ENCODE data around the gene NTF3.

NTF3 gene

DNA sequence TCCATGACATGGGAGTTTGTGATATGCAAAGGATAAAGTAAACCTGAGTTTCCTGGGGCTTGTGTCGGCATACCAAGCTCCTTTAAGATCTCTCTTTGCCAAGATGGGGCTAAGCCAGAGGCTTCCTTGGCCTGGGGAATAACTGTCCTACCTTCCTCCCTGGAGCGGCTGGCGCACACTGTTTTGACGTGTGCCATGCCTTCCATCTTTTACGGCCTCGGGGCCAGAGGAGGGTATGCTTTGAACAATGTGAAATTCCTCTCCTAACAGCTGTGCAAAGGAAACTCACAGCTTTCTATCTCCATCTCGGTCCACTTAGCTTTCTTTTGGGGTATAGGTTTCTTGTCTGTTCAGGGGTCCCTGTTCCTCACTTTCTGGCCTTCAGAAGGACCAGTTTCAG, 55.2 kb downstream of the NTF3 start:
- Histone ChIP-seq H3K4me1 (ENCODE audit: control insufficient read depth, insufficient read depth, low read length) (peaks cover 35% of the 10 kb centered on the region), H3K9ac (ENCODE audit: low read length in 2 of 2) (no peak overlapping the region), H3K36me3 (ENCODE audit: control insufficient read depth in 2 of 2, insufficient read depth in 2 of 2, low read length in 2 of 2) (no peaks in the 10 kb centered on the region), H3K4me3 (ENCODE audit: low read length in 2 of 2) (no peak overlapping the region), H3K27me3 (ENCODE audit: control insufficient read depth in 1 of 2, insufficient read depth in 2 of 2, low read length in 2 of 2) (no peaks in the 10 kb centered on the region), H3K27ac (ENCODE audit: low read length) (no peak overlapping the region), H3K9me3 (ENCODE audit: control insufficient read depth in 2 of 2, low read length in 2 of 2) (no peaks in the 10 kb centered on the region)

DNA sequence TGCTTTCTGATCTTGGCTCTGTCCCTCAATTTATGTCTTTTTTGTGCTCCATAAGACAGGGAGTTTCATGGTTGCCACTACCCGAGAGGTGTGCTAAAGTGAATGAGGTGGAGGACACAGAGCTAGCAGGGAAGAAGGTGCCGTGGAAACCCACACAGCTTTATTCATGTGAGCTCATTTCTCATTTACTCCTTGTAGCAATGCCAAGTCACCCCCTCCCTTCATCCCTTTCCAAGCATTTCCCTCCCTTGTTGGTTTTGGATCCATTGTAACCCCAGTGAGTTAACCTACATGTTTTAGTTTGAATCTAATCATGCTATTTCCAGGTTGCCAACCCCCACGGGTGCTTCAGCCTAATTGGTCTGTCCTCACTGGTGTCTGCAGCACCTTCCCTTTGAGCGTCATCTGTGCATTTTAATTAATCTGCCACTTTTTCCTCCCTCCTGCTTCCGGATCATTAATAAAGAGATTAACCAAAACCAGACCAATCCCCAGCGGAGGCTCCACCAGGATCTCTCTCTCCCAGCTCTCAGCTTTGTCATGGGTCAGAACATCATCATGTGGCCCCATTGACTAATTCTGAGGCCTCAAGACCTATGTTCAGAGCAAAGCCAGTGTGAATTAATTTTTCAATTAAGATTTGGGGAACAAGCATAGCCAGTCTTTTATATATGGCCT, 56.2 kb downstream of the NTF3 start:
- H3K4me1 ChIP-seq (ENCODE audit: control insufficient read depth, insufficient read depth, low read length): peaks cover 35% of the 10 kb centered on the region
- H3K27ac ChIP-seq (ENCODE audit: low read length): no peak overlapping the region
- H3K4me3 ChIP-seq (ENCODE audit: low read length in 2 of 2): no peak overlapping the region

DNA sequence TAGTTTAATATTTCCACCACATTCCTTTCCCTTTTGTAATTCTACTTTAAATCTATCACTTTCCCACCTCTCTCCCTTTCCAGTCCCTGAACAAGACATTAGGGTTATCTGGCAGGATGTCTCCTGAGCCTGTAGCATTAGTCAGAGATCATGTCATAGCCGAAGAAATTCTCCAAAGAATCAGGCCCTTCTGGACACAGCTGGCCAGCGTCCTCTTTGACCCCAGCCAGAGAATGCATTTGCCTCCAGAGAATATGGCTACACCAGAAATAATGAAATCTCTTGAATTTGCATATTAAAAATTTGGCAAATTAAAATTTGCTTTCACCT, 56.7 kb downstream of the NTF3 start:
- Histone ChIP-seq H3K27me3 (ENCODE audit: control insufficient read depth in 1 of 2, insufficient read depth in 2 of 2, low read length in 2 of 2) (no peaks in the 10 kb centered on the region), H3K9ac (ENCODE audit: low read length in 2 of 2) (no peak overlapping the region), H3K4me3 (ENCODE audit: low read length in 2 of 2) (no peak overlapping the region), H3K27ac (ENCODE audit: low read length) (no peak overlapping the region), H3K9me3 (ENCODE audit: control insufficient read depth in 2 of 2, low read length in 2 of 2) (no peaks in the 10 kb centered on the region), H3K36me3 (ENCODE audit: control insufficient read depth in 2 of 2, insufficient read depth in 2 of 2, low read length in 2 of 2) (no peaks in the 10 kb centered on the region), H3K4me1 (ENCODE audit: control insufficient read depth, insufficient read depth, low read length) (peaks cover 35% of the 10 kb centered on the region)

More for the DNA sequence above, 56.2 kb downstream of the NTF3 start:
- no peaks in the 10 kb centered on the region for H3K27me3 ChIP-seq (ENCODE audit: control insufficient read depth in 1 of 2, insufficient read depth in 2 of 2, low read length in 2 of 2)
- H3K9me3 ChIP-seq (ENCODE audit: control insufficient read depth in 2 of 2, low read length in 2 of 2): no peaks in the 10 kb centered on the region
- H3K36me3 ChIP-seq (ENCODE audit: control insufficient read depth in 2 of 2, insufficient read depth in 2 of 2, low read length in 2 of 2): no peaks in the 10 kb centered on the region
- H3K9ac ChIP-seq (ENCODE audit: low read length in 2 of 2): no peak overlapping the region

DNA sequence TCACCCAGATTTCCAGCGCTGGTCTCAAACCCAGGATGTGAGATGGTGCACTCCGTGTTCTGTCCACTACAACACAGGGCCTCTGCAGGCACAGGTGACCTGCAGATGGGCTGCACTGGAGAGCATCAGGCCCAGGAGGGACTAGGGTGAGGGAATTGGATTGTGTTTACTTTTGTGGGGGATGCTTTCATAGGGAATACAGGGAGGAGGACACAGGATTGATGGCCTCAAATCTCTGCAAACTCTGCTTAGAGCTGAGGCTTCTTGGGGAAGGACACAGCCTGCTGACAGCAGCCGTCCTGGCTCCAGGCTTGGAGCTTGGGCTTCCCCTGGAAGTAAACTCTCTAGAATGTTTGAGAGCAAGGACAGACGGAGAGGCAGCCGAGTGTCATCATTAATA, 57.1 kb downstream of the NTF3 start:
- H3K4me3 ChIP-seq (ENCODE audit: low read length in 2 of 2): no peak overlapping the region
- no peak overlapping the region for H3K27ac ChIP-seq (ENCODE audit: low read length)

DNA sequence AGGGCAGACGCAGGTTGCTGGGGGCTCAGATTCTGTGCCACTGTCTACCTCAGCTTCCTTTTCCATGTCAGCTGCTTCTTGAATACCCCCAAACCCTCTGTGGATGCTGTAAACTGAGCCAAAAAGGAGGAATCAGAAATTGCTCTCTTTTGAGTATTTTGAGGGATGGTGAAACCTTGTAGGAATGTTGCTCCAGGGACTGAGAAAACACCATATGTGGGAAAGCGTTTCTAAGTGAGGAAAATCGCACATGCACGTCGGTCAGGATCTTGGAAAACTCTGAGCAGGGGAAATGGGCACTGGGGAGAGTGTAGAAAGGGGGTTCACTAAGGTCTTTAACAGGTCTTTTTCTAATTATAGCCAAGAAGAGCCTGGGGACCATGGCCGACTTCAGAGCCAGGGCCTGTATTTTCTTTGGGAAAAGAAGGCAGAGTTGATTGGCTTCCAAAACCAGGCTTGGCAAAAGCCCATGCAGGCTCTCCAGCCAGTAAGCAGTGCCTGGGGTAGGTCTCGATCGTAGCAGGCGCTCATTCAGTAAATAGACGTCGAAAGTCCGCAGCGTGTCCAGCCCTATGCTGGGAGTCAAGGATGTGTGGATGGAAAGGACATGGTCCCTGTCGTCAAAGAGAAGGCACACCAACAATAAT, 58.0 kb downstream of the NTF3 start:
- H3K27me3 ChIP-seq (ENCODE audit: control insufficient read depth in 1 of 2, insufficient read depth in 2 of 2, low read length in 2 of 2): no peaks in the 10 kb centered on the region
- no peaks in the 10 kb centered on the region for H3K9me3 ChIP-seq (ENCODE audit: control insufficient read depth in 2 of 2, low read length in 2 of 2)
- no peak overlapping the region for H3K27ac ChIP-seq (ENCODE audit: low read length)
- H3K4me3 ChIP-seq (ENCODE audit: low read length in 2 of 2): no peak overlapping the region
- no peak overlapping the region for H3K9ac ChIP-seq (ENCODE audit: low read length in 2 of 2)
- H3K4me1 ChIP-seq (ENCODE audit: control insufficient read depth, insufficient read depth, low read length): peaks cover 31% of the 10 kb centered on the region
- H3K36me3 ChIP-seq (ENCODE audit: control insufficient read depth in 2 of 2, insufficient read depth in 2 of 2, low read length in 2 of 2): no peaks in the 10 kb centered on the region

More for the DNA sequence above, 57.1 kb downstream of the NTF3 start:
- Histone ChIP-seq H3K9me3 (ENCODE audit: control insufficient read depth in 2 of 2, low read length in 2 of 2) (no peaks in the 10 kb centered on the region), H3K27me3 (ENCODE audit: control insufficient read depth in 1 of 2, insufficient read depth in 2 of 2, low read length in 2 of 2) (no peaks in the 10 kb centered on the region), H3K9ac (ENCODE audit: low read length in 2 of 2) (no peak overlapping the region), H3K36me3 (ENCODE audit: control insufficient read depth in 2 of 2, insufficient read depth in 2 of 2, low read length in 2 of 2) (no peaks in the 10 kb centered on the region), H3K4me1 (ENCODE audit: control insufficient read depth, insufficient read depth, low read length) (peaks cover 32% of the 10 kb centered on the region)

DNA sequence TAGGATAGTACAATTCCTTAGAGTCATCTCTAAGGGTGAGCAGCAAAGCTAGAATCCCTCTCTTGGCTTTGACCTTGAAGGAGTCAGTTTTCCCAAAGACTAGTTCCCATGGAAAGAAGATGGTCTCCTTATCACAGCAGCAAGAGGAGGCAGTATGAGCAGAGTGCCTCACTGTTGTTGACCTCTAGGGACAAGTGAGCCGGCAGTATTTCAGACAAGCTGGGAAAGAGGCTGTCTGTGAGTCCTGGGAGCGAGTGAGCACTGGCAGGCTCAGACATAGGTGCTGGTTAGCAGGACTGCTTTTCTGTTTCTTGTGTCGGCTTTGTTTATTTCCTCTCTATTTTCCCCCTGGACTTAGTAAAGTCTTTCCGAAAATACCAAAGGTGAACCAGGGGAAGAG, 60.7 kb downstream of the NTF3 start:
- Histone ChIP-seq H3K27ac (ENCODE audit: low read length) (no peak overlapping the region), H3K4me1 (ENCODE audit: control insufficient read depth, insufficient read depth, low read length) (peaks cover 19% of the 10 kb centered on the region), H3K36me3 (ENCODE audit: control insufficient read depth in 2 of 2, insufficient read depth in 2 of 2, low read length in 2 of 2) (no peaks in the 10 kb centered on the region)

DNA sequence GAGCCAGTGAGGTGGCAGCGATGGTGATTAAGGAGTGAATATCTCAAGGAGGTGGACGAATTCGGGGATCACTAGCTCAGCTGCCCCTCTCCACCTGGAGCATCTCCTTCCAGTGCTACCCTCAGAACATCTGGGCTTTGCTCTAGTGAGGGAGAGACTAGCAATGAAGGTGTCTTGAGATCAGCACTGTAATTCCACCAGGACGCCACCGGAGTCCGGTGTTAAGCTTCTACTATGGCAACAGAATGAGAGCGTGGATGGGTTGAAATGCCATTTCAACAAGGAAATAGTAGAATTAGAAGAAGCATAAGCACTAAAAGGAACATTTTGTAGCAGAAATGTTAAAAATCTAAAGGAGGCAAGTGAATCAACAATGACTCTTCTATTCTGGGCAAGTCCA, 61.1 kb downstream of the NTF3 start:
- Histone ChIP-seq H3K27ac (ENCODE audit: low read length) (no peak overlapping the region), H3K9me3 (ENCODE audit: control insufficient read depth in 2 of 2, low read length in 2 of 2) (no peaks in the 10 kb centered on the region), H3K9ac (ENCODE audit: low read length in 2 of 2) (no peak overlapping the region), H3K4me1 (ENCODE audit: control insufficient read depth, insufficient read depth, low read length) (peaks cover 19% of the 10 kb centered on the region), H3K27me3 (ENCODE audit: control insufficient read depth in 1 of 2, insufficient read depth in 2 of 2, low read length in 2 of 2) (peaks cover 0 to 3% of the 10 kb centered on the region in 2 donors), H3K4me3 (ENCODE audit: low read length in 2 of 2) (no peak overlapping the region), H3K36me3 (ENCODE audit: control insufficient read depth in 2 of 2, insufficient read depth in 2 of 2, low read length in 2 of 2) (no peaks in the 10 kb centered on the region)

More for the DNA sequence above, 60.7 kb downstream of the NTF3 start:
- H3K4me3 ChIP-seq (ENCODE audit: low read length in 2 of 2): no peak overlapping the region
- H3K9ac ChIP-seq (ENCODE audit: low read length in 2 of 2): no peak overlapping the region
- H3K9me3 ChIP-seq (ENCODE audit: control insufficient read depth in 2 of 2, low read length in 2 of 2): no peaks in the 10 kb centered on the region
- H3K27me3 ChIP-seq (ENCODE audit: control insufficient read depth in 1 of 2, insufficient read depth in 2 of 2, low read length in 2 of 2): peaks cover 0 to 3% of the 10 kb centered on the region in 2 donors

DNA sequence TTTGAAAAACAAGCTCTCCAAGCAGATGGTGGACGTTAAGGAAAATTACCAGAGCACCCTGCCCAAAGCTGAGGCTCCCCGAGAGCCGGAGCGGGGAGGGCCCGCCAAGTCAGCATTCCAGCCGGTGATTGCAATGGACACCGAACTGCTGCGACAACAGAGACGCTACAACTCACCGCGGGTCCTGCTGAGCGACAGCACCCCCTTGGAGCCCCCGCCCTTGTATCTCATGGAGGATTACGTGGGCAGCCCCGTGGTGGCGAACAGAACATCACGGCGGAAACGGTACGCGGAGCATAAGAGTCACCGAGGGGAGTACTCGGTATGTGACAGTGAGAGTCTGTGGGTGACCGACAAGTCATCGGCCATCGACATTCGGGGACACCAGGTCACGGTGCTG, 62.4 kb downstream of the NTF3 start:
- Histone ChIP-seq H3K36me3 (ENCODE audit: control insufficient read depth in 2 of 2, insufficient read depth in 2 of 2, low read length in 2 of 2) (no peaks in the 10 kb centered on the region), H3K4me3 (ENCODE audit: low read length in 2 of 2) (no peak overlapping the region), H3K9me3 (ENCODE audit: control insufficient read depth in 2 of 2, low read length in 2 of 2) (no peaks in the 10 kb centered on the region), H3K27ac (ENCODE audit: low read length) (no peak overlapping the region), H3K9ac (ENCODE audit: low read length in 2 of 2) (no peak overlapping the region), H3K4me1 (ENCODE audit: control insufficient read depth, insufficient read depth, low read length) (peaks cover 17% of the 10 kb centered on the region), H3K27me3 (ENCODE audit: control insufficient read depth in 1 of 2, insufficient read depth in 2 of 2, low read length in 2 of 2) (peaks cover 0 to 3% of the 10 kb centered on the region in 2 donors)

DNA sequence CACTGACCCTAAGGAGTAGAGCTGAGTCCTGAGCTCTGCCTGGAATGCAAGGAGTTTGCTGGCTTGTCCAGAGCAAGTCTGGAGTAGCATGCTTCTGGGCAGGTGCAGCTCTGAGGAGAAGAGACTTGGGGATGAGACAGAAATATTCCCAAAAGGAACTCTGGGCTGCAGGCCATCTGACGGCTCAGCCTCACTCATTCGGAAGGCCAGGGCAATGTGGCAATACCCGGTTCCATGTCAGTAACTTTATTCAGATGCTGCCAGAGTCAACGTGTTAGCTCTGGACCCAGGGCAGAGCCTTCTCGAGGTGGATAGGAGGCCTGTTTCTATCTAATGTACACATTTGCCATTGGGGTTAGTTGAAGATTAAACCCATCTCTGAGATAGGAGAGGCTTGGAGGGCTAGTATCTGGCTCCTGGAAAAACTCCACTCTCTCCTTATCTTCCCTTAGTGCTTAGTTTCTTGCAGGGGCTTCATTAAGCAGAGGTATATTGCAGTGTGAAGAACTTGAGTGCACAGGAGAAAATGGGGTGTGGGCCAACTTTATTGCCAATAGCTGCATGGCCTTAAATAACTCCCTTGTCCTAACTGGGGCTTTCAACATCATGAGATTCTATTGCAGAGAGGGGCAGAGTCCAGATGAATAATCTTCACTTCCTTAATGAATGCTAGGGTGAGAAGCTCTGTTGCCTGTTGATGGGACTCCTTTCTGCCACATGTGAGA, 65.6 kb downstream of the NTF3 start:
- Histone ChIP-seq H3K9me3 (ENCODE audit: control insufficient read depth in 2 of 2, low read length in 2 of 2) (no peaks in the 10 kb centered on the region), H3K9ac (ENCODE audit: low read length in 2 of 2) (no peak overlapping the region), H3K36me3 (ENCODE audit: control insufficient read depth in 2 of 2, insufficient read depth in 2 of 2, low read length in 2 of 2) (no peaks in the 10 kb centered on the region), H3K4me1 (ENCODE audit: control insufficient read depth, insufficient read depth, low read length) (no peaks in the 10 kb centered on the region), H3K4me3 (ENCODE audit: low read length in 2 of 2) (no peak overlapping the region), H3K27ac (ENCODE audit: low read length) (no peak overlapping the region), H3K27me3 (ENCODE audit: control insufficient read depth in 1 of 2, insufficient read depth in 2 of 2, low read length in 2 of 2) (peaks cover 2 to 3% of the 10 kb centered on the region in 2 donors)

DNA sequence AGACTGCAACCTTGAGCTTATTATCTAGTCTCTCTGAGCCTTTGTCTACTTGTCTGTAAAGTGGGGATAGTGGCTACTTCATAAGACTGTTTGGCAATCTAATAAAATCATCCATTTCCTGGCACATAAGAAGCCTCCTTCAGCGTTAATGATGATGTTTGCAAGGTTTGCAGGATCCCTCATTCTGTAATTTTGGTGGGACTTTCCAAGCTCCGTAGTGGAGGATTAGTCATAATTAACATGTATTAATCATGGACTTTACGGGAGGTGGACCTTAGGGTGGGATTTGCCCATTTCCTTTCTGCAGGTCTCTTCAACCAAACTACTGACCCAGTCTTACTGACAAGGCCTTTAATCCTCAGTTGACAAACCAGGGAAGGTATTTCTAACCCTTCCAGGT, 66.2 kb downstream of the NTF3 start:
- H3K9me3 ChIP-seq (ENCODE audit: control insufficient read depth in 2 of 2, low read length in 2 of 2): no peaks in the 10 kb centered on the region
- no peaks in the 10 kb centered on the region for H3K4me1 ChIP-seq (ENCODE audit: control insufficient read depth, insufficient read depth, low read length)
- H3K27ac ChIP-seq (ENCODE audit: low read length): no peak overlapping the region
- peaks cover 2 to 3% of the 10 kb centered on the region in 2 donors for H3K27me3 ChIP-seq (ENCODE audit: control insufficient read depth in 1 of 2, insufficient read depth in 2 of 2, low read length in 2 of 2)
- no peak overlapping the region for H3K9ac ChIP-seq (ENCODE audit: low read length in 2 of 2)
- H3K4me3 ChIP-seq (ENCODE audit: low read length in 2 of 2): no peak overlapping the region
- no peaks in the 10 kb centered on the region for H3K36me3 ChIP-seq (ENCODE audit: control insufficient read depth in 2 of 2, insufficient read depth in 2 of 2, low read length in 2 of 2)

DNA sequence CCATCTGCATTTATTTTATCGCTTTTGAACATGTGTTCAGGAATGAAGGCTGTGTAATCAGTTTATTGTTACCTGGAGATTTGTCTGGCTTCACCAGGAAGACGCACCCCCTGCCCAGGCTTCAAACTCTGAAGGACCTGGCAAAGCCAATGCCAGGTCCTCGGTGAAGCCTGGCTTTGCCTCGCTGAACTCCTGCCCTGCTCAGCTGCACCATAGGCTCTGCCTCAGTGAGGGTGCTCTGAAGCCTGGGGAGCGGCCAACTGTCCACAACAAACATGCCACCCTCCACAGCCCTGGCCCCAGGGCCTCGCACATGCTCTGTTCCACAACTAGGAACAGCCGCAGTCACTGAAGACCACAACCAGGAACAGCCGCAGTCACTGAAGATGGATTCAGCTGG, 66.9 kb downstream of the NTF3 start:
- Histone ChIP-seq H3K27me3 (ENCODE audit: control insufficient read depth in 1 of 2, insufficient read depth in 2 of 2, low read length in 2 of 2) (peaks cover 2 to 3% of the 10 kb centered on the region in 2 donors), H3K36me3 (ENCODE audit: control insufficient read depth in 2 of 2, insufficient read depth in 2 of 2, low read length in 2 of 2) (no peaks in the 10 kb centered on the region), H3K9me3 (ENCODE audit: control insufficient read depth in 2 of 2, low read length in 2 of 2) (no peaks in the 10 kb centered on the region), H3K4me3 (ENCODE audit: low read length in 2 of 2) (no peak overlapping the region), H3K4me1 (ENCODE audit: control insufficient read depth, insufficient read depth, low read length) (no peaks in the 10 kb centered on the region), H3K9ac (ENCODE audit: low read length in 2 of 2) (no peak overlapping the region), H3K27ac (ENCODE audit: low read length) (no peak overlapping the region)
